Ishikawa (cell line): Measurements from ENCODE around the gene ASB6.
A peak's percentile ranks its signal among the peaks of the same experiment; 100 is the strongest.

Source experiments
- CEBPB ChIP-seq: IDR thresholded peaks from 2 replicates; pipeline ENCODE4 v1.6.1; 2012
- CREB1 ChIP-seq: IDR thresholded peaks from 2 replicates; pipeline ENCODE4 v1.6.1; 2012; ENCODE audit warnings: low read depth
- EGR1 ChIP-seq: IDR thresholded peaks from 2 replicates; pipeline ENCODE4 v1.6.1; 2012
- EP300 ChIP-seq: IDR thresholded peaks from 2 replicates; pipeline ENCODE4 v1.6.1; 2012; ENCODE audit warnings: borderline replicate concordance
- FOXM1 ChIP-seq: IDR thresholded peaks from 2 replicates; pipeline ENCODE4 v1.6.1; 2012; ENCODE audit warnings: low read depth, borderline replicate concordance
- MAX ChIP-seq: IDR thresholded peaks from 2 replicates; pipeline ENCODE4 v1.6.1; 2012
- NFIC ChIP-seq: IDR thresholded peaks from 2 replicates; pipeline ENCODE4 v1.6.1; 2012
- RAD21 ChIP-seq: IDR thresholded peaks from 2 replicates; pipeline ENCODE4 v1.6.1; 2012; ENCODE audit warnings: low read depth
- REST ChIP-seq: IDR thresholded peaks from 2 replicates; pipeline ENCODE4 v1.6.1; 2012; ENCODE audit warnings: low read depth, mild to moderate bottlenecking
- TAF1 ChIP-seq: IDR thresholded peaks from 2 replicates; pipeline ENCODE4 v1.6.1; 2012; ENCODE audit warnings: low read depth, mild to moderate bottlenecking
- TCF12 ChIP-seq: IDR thresholded peaks from 2 replicates; pipeline ENCODE4 v1.6.1; 2012; ENCODE audit warnings: low read depth
- TEAD4 ChIP-seq: IDR thresholded peaks from 2 replicates; pipeline ENCODE4 v1.6.1; 2012
- USF1 ChIP-seq: IDR thresholded peaks from 2 replicates; pipeline ENCODE4 v1.6.1; 2012
- YY1 ChIP-seq: IDR thresholded peaks from 2 replicates; pipeline ENCODE4 v1.6.1; 2012; ENCODE audit warnings: low read depth
- ZBTB7A ChIP-seq: IDR thresholded peaks from 2 replicates; pipeline ENCODE4 v1.6.1; 2012; ENCODE audit warnings: low read depth

Gene ASB6

GRCh38 chr9:129612815-129613519 is 29.0 kb downstream of the ASB6 start:
- TF ChIP-seq FOXM1 (no peak), TCF12 (0 out of 2 replicates have a peak, but pooled peaks have one; percentile 4)

GRCh38 chr9:129612123-129612522 is 29.8 kb downstream of the ASB6 start:
- TF ChIP-seq YY1 (no peak), NFIC (no peak), RAD21 (0 out of 2 replicates have a peak, but pooled peaks have one; percentile 5), USF1 (no peak)

GRCh38 chr9:129611307-129611800 is 30.6 kb downstream of the ASB6 start:
- TF ChIP-seq TEAD4: no peak
- no peak for TF ChIP-seq REST
- no peak for TF ChIP-seq FOXM1
- no peak for TF ChIP-seq ZBTB7A
- TF ChIP-seq EP300: no peak

GRCh38 chr9:129610473-129611306 is 31.3 kb downstream of the ASB6 start:
- 0 out of 2 replicates have a peak, but pooled peaks have one; percentile 26 for TF ChIP-seq MAX
- TF ChIP-seq TAF1: no peak; the same call in 1 of the 2 replicates
- TF ChIP-seq USF1: no peak
- no peak for TF ChIP-seq REST
- no peak for TF ChIP-seq NFIC
- TF ChIP-seq RAD21: peak; percentile 81
- no peak for TF ChIP-seq CREB1
- no peak; the same call in 1 of the 2 replicates for TF ChIP-seq EP300
- TF ChIP-seq FOXM1: no peak
- peak; percentile 99 for TF ChIP-seq ZBTB7A
- 0 out of 2 replicates have a peak, but pooled peaks have one; percentile 12 for TF ChIP-seq TEAD4
- TF ChIP-seq YY1: peak; percentile 73
- TF ChIP-seq CEBPB: no peak
- no peak; the same call in 1 of the 2 replicates for TF ChIP-seq EGR1
- no peak; the same call in 1 of the 2 replicates for TF ChIP-seq TCF12

GRCh38 chr9:129610213-129610472 is 31.8 kb downstream of the ASB6 start:
- TF ChIP-seq EGR1 (no peak), TCF12 (no peak), REST (no peak), TAF1 (no peak), CREB1 (no peak), NFIC (no peak), CEBPB (no peak), ZBTB7A (no peak; the same call in 1 of the 2 replicates), RAD21 (no peak), EP300 (no peak), MAX (no peak), FOXM1 (no peak), YY1 (no peak)
